ENCODE measurements around the gene AGTPBP1. TPM values are rescaled to one million over a fixed set of nuclear protein-coding genes. Genes with fewer than 3 reads are reported as not detected.
"Not testable (repeated sequence)": the region's sequence is repeated elsewhere in the genome, so short reads cannot be mapped to it uniquely, and the experiment has no call there.

AGTPBP1 gene
- total RNA-seq, 6 experiments from 2014 or later: 8.2 to 11.0 (median 9.5) TPM

DNA sequence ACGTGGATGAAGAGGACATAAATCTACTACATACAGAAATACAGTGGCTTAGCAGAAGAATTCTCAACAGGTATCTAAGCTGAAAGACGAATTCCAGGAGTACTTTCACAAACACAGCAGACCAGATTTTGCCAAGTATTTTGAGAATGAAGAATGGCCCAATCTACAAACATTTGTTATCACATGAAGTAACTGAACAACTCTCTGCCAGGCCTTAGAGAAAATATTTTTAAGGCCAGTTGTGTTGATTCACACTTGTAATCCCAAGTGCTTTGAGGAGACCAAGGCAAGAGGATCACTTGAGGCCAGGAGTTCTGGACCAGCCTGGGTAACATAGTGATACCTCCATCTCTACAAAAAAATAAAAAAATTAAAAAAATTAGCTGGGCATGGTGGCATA lies 14.3 kb downstream of the AGTPBP1 start:
- Mint-ChIP-seq H3K9me3 (no peaks in the 10 kb centered on the region), H3K4me1 (ENCODE audit: low read depth) (no peaks in the 10 kb centered on the region), H3K27me3 (ENCODE audit: insufficient read depth) (no peaks in the 10 kb centered on the region), H3K36me3 (ENCODE audit: low read depth) (0 out of 2 replicates have a peak, but pooled peaks cover 4% of the 10 kb centered on the region), H3K4me3 (no peak overlapping the region), H3K27ac (no peak overlapping the region)
- no peak for DNase-seq
- TF ChIP-seq, protein P1, sequence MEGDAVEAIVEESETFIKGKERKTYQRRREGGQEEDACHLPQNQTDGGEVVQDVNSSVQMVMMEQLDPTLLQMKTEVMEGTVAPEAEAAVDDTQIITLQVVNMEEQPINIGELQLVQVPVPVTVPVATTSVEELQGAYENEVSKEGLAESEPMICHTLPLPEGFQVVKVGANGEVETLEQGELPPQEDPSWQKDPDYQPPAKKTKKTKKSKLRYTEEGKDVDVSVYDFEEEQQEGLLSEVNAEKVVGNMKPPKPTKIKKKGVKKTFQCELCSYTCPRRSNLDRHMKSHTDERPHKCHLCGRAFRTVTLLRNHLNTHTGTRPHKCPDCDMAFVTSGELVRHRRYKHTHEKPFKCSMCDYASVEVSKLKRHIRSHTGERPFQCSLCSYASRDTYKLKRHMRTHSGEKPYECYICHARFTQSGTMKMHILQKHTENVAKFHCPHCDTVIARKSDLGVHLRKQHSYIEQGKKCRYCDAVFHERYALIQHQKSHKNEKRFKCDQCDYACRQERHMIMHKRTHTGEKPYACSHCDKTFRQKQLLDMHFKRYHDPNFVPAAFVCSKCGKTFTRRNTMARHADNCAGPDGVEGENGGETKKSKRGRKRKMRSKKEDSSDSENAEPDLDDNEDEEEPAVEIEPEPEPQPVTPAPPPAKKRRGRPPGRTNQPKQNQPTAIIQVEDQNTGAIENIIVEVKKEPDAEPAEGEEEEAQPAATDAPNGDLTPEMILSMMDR (IDR thresholded peaks at IDR 0.05): no peak

DNA sequence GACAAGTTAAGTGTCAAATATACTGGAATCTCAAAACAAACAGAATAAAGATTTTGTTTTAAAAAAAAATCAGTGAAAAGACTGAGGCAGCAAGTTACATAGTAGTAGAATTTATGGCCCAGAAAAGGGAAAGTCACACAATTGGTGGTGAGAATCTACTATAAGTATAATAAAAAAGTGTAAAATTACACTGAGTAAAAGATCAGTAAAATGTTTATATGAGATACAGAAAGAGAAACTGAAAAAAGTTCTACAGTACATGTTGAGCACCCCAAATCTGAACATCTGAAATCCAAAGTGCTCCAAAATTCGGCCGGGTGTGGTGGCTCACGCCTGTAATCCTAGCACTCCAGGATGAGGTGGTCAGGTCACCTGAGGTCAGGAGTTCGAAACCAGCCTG lies 15.0 kb downstream of the AGTPBP1 start:
- 0 out of 2 replicates have a peak, but pooled peaks cover 4% of the 10 kb centered on the region for H3K36me3 Mint-ChIP-seq (ENCODE audit: low read depth)
- H3K27ac Mint-ChIP-seq: no peak overlapping the region
- no peaks in the 10 kb centered on the region for H3K4me1 Mint-ChIP-seq (ENCODE audit: low read depth)
- no peak for DNase-seq
- H3K27me3 Mint-ChIP-seq (ENCODE audit: insufficient read depth): peaks cover 2% of the 10 kb centered on the region; the same call in 1 of the 2 replicates
- H3K9me3 Mint-ChIP-seq: no peaks in the 10 kb centered on the region
- H3K4me3 Mint-ChIP-seq: no peak overlapping the region
- TF ChIP-seq, protein P1 (IDR thresholded peaks at IDR 0.05): no peak

DNA sequence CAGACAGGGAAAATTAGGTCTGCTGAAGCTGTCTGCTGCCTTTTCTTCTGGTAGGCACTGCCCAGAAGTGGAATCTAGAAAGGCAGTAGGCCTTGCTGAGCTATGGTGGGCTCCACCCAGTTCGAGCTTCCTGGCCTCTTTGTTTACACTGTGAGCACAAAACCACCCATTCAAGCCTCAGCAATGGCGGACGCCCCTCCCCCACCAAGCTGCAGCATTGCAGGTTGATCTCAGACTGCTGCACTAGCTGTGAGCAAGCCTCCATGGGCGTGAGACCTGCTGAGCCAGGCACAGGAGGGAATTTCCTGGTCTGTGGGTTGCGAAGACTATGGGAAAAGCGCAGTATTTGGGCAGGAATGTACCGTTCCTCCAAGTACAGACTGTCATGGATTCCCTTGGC lies 18.5 kb downstream of the AGTPBP1 start:
- Mint-ChIP-seq H3K9me3 (peaks cover 6% of the 10 kb centered on the region; the same call in 1 of the 2 replicates), H3K27ac (no peak overlapping the region), H3K27me3 (ENCODE audit: insufficient read depth) (peaks cover 2% of the 10 kb centered on the region; the same call in 1 of the 2 replicates), H3K36me3 (ENCODE audit: low read depth) (peaks cover 4% of the 10 kb centered on the region; the same call in 1 of the 2 replicates), H3K4me1 (ENCODE audit: low read depth) (no peaks in the 10 kb centered on the region), H3K4me3 (no peak overlapping the region)
- DNase-seq: no peak
- TF ChIP-seq, protein P1 (IDR thresholded peaks at IDR 0.05): no peak

DNA sequence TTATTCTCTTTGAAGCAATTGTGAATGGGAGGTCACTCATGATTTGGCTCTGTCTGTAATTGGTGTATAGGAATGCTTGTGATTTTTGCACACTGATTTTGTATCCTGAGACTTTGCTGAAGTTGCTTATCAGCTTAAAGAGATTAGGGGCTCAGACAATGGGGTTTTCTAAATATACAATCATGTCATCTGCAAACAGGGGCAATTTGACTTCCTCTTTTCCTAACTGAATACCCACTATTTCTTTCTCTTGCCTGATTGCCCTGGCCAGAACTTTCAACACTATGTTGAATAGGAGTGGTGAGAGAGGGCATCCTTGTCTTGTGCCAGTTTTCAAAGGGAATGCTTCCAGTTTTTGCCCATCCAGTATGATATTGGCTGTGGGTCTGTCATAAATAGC lies 22.3 kb downstream of the AGTPBP1 start:
- not testable (repeated sequence) for H3K4me3 Mint-ChIP-seq; H3K27me3 Mint-ChIP-seq (ENCODE audit: insufficient read depth); H3K4me1 Mint-ChIP-seq (ENCODE audit: low read depth); H3K9me3 Mint-ChIP-seq; H3K27ac Mint-ChIP-seq; DNase-seq; H3K36me3 Mint-ChIP-seq (ENCODE audit: low read depth)

DNA sequence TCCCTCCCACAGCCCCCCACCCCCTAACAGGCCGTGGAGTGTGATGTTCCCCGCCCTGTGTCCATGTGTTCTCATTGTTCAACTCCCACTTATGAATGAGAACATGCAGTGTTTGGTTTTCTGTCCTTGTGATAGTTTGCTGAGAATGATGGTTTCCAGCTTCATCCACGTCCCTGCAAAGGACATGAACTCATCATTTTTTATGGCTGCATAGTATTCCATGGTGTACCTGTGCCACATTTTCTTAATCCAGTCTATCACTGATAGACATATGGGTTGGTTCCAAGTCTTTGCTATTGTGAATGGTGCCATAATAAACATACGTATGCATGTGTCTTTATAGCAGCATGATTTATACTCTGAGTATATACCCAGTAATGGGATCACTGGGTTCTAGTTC lies 23.9 kb downstream of the AGTPBP1 start:
- not testable (repeated sequence) for H3K27me3 Mint-ChIP-seq (ENCODE audit: insufficient read depth); H3K4me3 Mint-ChIP-seq; H3K9me3 Mint-ChIP-seq; H3K27ac Mint-ChIP-seq; DNase-seq; H3K36me3 Mint-ChIP-seq (ENCODE audit: low read depth); H3K4me1 Mint-ChIP-seq (ENCODE audit: low read depth)

DNA sequence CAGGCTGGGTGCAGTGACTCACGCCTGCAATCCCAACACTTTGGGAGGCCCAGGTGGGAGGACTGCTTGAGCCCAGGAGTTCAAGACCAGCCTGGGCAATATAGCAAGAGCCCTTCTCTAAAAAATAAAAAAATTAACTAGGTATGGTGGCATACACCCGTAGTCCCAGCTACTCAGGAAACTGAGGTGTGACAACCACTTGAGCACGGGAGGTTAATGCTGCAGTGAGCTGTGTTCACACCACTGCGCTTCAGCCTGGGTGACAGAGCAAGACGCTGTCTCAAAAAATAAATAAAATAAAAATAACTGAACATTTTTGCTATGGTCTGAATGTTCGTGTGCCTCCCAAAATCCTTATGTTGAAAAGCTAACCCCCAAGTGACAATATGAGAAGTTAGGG lies 24.5 kb downstream of the AGTPBP1 start:
- H3K36me3 Mint-ChIP-seq (ENCODE audit: low read depth): no peaks in the 10 kb centered on the region; the same call in 1 of the 2 replicates
- no peak for DNase-seq
- H3K27me3 Mint-ChIP-seq (ENCODE audit: insufficient read depth): peaks cover 2% of the 10 kb centered on the region
- H3K4me3 Mint-ChIP-seq: no peak overlapping the region
- TF ChIP-seq, protein P1 (IDR thresholded peaks at IDR 0.05): no peak
- no peaks in the 10 kb centered on the region for H3K4me1 Mint-ChIP-seq (ENCODE audit: low read depth)
- peaks cover 6% of the 10 kb centered on the region; the same call in 1 of the 2 replicates for H3K9me3 Mint-ChIP-seq
- H3K27ac Mint-ChIP-seq: no peak overlapping the region

All from HFFc6 (cell line).